WERI-Rb-1 (cell line): ENCODE results near the gene TTC28.
"Not testable (repeated sequence)": the region's sequence is repeated elsewhere in the genome, so short reads cannot be mapped to it uniquely, and the experiment has no call there.

Experiments
- DNase-seq: peaks from one replicate; pipeline ENCODE4 v3.0.0-alpha.2; 2020
- H3K27ac ChIP-seq: fragments of 250-450 bp; sonication (Bioruptor Pico); 2 replicates; pipeline ENCODE4 v1.5.1; 2020; ENCODE audit warnings: mild to moderate bottlenecking, moderate library complexity
- H3K27me3 ChIP-seq: fragments of 250-450 bp; sonication (Bioruptor Pico); 2 replicates; pipeline ENCODE4 v1.5.1; 2021; ENCODE audit warnings: mild to moderate bottlenecking, low read depth, moderate library complexity; ENCODE audit not compliant: insufficient read depth, severe bottlenecking
- H3K36me3 ChIP-seq: fragments of 250-450 bp; sonication (Bioruptor Pico); 2 replicates; pipeline ENCODE4 v1.5.1; 2020; ENCODE audit warnings: mild to moderate bottlenecking, moderate library complexity
- H3K4me3 ChIP-seq: 2 replicates; pipeline ENCODE4 v1.5.1; 2011; ENCODE audit warnings: low read depth, mild to moderate bottlenecking, control low read depth, low read length
- H3K9me3 ChIP-seq: fragments of 250-450 bp; sonication (Bioruptor Pico); 2 replicates; pipeline ENCODE4 v1.5.1; 2021; ENCODE audit warnings: mild to moderate bottlenecking, moderate library complexity; ENCODE audit not compliant: severe bottlenecking
- CTCF ChIP-seq: IDR thresholded peaks from 2 replicates; pipeline ENCODE4 v1.5.1; 2011; ENCODE audit warnings: low read depth, mild to moderate bottlenecking, control low read depth, inconsistent platforms, low read length

The TTC28 gene

GRCh38 chr22:28674121-28674563 is 5.5 kb downstream of the TTC28 start:
- H3K9me3 ChIP-seq, result peaks cover 3% of the 10 kb centered on the region
- H3K27me3 ChIP-seq, result no peaks in the 10 kb centered on the region
- peaks cover 2% of the 10 kb centered on the region; the same call in 1 of the 2 replicates for H3K36me3 ChIP-seq
- DNase-seq, result no peak
- TF ChIP-seq CTCF, result no peak
- no peak overlapping the region for H3K4me3 ChIP-seq
- no peak overlapping the region for H3K27ac ChIP-seq

- DNase-seq, result no peak
- H3K4me3 ChIP-seq, result no peak overlapping the region
- H3K27me3 ChIP-seq, result no peaks in the 10 kb centered on the region
- TF ChIP-seq CTCF, result no peak
- H3K9me3 ChIP-seq, result peaks cover 3% of the 10 kb centered on the region
- H3K27ac ChIP-seq, result no peak overlapping the region
- peaks cover 2% of the 10 kb centered on the region; the same call in 1 of the 2 replicates for H3K36me3 ChIP-seq
Measured at GRCh38 chr22:28670756-28671155, 8.9 kb downstream of the TTC28 start.

- Histone ChIP-seq H3K4me3 (no peak overlapping the region), H3K27ac (no peak overlapping the region), H3K36me3 (peaks cover 2% of the 10 kb centered on the region; the same call in 1 of the 2 replicates), H3K9me3 (peaks cover 3% of the 10 kb centered on the region), H3K27me3 (no peaks in the 10 kb centered on the region)
- TF ChIP-seq CTCF, result no peak
- DNase-seq, result no peak
Measured at GRCh38 chr22:28670161-28670560, 9.5 kb downstream of the TTC28 start.

GRCh38 chr22:28669387-28669786 is 10.3 kb downstream of the TTC28 start:
- Histone ChIP-seq H3K4me3 (no peak overlapping the region), H3K9me3 (peaks cover 3% of the 10 kb centered on the region), H3K27ac (no peak overlapping the region), H3K36me3 (peaks cover 2% of the 10 kb centered on the region; the same call in 1 of the 2 replicates), H3K27me3 (no peaks in the 10 kb centered on the region)
- TF ChIP-seq CTCF, result no peak
- no peak for DNase-seq

GRCh38 chr22:28663569-28663942 is 16.1 kb downstream of the TTC28 start:
- H3K4me3 ChIP-seq, H3K9me3 ChIP-seq, H3K27ac ChIP-seq, H3K36me3 ChIP-seq, DNase-seq, H3K27me3 ChIP-seq: not testable (repeated sequence)

- Histone ChIP-seq H3K27me3 (no peaks in the 10 kb centered on the region), H3K9me3 (no peaks in the 10 kb centered on the region), H3K27ac (no peak overlapping the region), H3K36me3 (no peaks in the 10 kb centered on the region), H3K4me3 (no peak overlapping the region)
- no peak for TF ChIP-seq CTCF
- no peak for DNase-seq
Measured at GRCh38 chr22:28658448-28658847, 21.2 kb downstream of the TTC28 start.
